HG02852 (cell line): Measurements from ENCODE around the gene TMEM235.
A peak's percentile ranks its signal among the peaks of the same experiment; 100 is the strongest.

Experiments
- ATAC-seq: cut with Tn5 transposase; IDR thresholded peaks from one replicate; pipeline ENCODE4 v1.9.1; 2021; ENCODE audit warnings: mild to moderate bottlenecking, moderate library complexity; ENCODE audit not compliant: unreplicated experiment

Gene TMEM235

DNA sequence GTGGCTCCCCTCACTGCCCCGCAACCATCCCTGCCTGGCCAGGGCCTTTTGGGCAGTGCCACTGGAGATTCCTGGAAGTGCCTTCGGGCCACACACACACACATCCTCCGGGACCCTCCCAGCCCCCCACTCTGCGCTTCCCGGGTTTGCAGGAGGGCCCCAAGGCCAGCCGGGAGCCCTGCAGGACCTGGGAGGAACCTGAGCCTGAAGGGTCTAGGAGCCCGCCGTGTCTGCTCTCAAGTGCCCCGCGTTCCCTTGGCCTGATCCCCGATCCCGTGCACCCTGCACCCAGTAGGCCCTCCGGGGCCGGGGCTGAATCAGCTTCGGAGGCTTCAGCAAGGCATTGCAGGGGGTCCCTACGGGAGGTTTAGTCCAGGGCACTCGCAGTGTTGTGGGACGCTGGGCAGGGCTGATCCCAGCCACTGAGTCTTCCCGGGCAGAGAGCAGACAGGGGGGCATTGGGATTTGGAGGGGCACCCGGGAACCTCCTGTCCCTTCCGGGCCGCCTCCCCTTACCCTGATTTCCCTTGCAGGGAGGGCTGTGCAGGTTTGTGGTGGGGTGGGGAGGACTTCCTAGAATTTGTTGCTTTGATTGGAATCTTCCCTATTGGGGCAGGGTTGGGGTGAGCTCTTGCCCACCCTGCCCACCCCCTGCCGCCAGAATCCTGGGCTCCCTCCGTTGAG, 36.9 kb downstream of the TMEM235 start:
- no peak for ATAC-seq

DNA sequence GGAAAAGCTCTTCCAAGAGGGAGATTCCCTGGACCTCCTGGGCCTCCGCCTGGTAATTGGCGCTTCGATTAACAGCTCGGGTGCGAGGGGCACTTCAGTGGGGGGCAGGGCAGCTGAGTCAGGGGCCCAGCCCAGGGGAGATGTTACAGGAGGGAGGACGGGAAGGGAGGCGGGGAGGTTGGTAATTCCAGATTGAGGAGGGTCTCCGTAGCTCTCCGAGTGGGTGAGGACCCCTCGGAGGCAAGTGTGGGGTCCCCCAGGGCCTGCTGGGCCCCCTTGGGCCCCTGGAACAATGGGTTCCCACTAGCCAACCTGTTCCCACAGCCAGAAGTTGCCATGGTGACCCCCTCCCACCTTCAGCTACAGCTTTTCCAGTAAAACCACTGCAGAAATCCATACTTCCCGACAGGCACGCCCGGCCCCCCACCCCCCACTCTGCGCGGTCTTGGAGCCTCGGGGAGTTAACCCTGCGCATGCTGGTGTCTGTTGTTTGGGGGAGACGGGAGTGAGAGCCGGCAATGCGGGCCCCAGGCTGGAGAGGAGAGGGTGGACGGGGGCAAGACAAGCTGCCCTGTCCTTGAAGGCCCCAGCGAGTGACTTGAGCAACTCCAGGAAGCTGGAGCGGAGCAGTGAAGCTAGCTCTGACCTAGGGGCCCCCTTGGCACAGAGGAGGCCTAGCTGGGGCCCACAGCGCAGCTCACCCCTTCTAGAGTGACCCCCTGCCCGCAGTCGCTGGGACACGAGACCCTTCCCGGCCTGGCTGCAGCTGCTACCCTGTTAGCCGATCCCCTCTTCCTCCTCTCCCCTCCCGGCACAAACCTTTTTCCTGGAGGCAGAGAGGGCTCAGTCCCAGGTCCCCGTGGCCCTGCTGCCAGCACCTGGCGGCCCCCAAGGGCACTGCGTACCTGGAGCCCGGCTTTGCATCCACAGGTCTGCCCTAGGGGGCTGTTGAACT, 37.8 kb downstream of the TMEM235 start:
- ATAC-seq: no peak

DNA sequence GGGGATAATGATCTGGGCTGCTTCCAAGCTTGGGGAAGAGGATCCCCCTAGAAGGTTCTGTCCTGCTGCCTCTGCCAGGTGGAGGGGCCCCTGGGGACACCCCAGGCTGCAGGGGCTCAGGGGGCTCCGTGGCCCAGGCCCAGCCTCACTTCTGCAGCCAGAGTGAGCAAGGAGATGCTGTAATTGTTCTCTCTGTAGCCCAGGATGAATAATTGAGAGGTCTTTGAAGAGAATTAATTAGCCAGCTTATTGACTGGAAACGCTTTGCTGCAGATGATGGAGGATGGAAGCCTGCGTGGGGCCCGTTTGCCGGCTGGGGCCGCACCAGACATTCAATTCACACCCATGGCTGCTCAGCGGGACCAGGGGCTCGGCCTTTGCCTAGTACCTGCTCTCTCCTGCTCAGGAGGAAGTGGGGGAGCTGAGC, 38.5 kb downstream of the TMEM235 start:
- no peak for ATAC-seq

DNA sequence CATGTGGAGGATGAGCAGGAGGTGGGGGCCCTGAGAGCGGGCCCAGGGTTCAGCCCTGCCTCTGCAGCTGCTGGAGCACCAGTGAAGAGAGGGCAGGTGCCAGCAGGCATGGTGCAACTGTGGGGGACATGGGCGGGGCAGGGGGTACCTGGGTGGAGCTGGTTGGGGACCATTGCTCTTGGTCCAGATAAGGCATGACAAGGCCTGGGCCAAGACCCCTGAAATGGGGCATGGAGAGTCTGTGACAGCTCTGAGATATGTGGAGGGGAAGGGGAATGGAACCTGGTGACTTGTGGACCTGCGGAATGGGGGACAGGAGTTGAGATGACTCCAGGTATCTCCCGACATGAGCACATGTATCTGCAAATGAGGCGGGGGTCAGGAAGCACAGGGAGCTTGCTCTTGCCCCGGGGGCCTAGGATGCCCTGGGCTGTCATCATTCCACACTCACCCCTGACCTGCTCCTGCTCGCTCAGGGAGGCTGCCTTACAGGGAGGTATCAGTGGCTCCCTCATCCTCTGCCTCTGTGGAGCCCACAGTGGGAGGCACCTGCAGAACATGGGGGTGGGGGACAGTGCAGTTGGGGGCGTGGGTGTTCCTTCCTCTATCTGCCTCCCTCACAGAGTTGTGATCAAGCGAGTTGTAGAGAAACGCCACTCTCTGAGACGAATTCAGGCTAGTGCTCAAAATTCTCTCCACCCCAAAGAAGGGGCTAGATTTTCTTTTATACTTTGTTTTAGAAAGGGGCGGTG, 40.2 kb downstream of the TMEM235 start:
- ATAC-seq: no peak

DNA sequence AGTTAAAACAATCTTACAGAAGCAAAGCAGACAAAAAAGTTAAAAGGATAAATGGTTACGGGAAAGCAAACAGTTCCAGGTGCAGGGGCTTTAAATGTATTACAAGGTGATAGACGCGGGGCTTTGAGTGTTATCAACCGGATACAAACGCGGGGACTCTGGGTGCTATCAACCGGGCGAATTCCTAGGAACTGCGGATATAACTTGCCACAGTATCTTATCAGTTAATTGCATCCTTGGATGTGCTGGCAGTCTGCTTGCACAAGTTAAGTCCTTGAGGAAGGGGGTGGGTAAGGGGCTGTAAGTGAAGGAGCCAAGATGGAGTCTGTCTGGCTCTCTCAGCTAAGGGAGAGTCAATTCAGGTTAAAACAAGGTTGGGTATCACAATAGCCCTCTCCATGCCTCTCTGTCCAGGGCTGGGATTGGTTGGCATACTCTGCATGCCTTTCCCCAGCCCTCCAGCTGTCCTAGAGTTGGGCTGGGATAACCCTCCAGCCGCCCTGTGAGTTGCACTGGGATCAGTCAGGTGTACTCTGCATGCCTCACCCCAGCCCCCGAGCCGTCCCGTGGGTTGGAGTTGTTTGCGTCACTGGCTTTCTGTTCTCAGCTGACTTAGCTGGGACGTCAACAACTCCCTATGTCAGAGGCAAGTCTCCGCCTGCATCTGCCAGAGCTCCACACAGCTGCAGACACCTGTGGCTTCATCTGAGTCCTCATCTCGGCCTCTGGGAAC, 40.9 kb downstream of the TMEM235 start:
- ATAC-seq: no peak

DNA sequence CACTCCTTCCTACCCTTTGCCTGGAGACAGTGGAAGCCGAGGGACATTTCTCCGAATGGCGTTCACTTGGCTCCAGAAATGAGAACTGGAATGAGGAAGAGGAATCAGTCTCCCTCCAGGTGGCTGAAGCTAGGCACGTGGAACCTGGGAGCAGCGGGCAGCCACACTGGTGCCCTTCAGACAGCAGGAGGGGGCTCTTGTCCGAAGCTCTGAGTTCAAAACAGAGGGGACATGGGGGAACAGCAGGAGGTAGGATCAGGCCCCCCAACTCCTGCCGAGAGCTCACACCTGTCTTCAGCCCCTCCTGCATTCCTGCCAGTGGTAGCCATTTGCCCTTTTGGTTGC, 41.5 kb downstream of the TMEM235 start:
- ATAC-seq: no peak

DNA sequence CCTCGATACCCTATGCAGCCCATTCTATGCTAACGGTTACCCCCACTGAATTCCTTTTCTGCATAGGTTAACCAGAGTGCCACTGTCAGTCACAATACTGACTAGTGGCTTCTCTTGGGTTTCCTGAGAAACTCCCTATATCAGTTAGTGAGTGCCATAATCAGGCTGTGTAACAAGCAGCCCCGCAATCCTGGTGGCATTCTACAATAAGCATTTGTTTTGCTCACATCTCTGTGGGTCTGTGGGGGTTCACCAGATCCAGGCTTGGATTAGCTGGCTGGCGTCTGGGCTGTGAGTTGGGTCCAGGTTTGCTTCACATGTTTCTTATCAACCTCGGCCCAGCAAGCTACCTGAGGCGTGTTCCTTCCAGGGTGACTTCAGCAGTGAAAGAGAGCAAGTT, 42.4 kb downstream of the TMEM235 start:
- ATAC-seq: no peak

DNA sequence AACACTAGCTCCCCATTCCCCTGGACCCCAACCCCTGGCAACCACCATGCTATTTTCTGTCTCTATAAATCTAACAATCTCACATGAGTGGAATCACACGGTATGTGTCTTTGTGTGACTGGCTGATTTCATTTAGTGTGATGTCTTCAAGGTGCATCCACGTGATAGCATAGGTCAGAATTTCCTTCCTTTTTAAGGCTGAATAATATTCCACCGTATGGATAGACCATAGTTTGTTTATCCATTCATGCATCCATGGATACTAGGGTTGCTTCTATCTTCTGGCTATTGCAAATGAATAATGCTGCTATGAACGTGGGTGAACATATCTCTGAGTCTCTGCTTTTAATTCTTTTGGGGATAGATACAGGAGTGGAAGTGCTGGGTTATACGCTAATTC, 43.9 kb downstream of the TMEM235 start:
- no peak for ATAC-seq

DNA sequence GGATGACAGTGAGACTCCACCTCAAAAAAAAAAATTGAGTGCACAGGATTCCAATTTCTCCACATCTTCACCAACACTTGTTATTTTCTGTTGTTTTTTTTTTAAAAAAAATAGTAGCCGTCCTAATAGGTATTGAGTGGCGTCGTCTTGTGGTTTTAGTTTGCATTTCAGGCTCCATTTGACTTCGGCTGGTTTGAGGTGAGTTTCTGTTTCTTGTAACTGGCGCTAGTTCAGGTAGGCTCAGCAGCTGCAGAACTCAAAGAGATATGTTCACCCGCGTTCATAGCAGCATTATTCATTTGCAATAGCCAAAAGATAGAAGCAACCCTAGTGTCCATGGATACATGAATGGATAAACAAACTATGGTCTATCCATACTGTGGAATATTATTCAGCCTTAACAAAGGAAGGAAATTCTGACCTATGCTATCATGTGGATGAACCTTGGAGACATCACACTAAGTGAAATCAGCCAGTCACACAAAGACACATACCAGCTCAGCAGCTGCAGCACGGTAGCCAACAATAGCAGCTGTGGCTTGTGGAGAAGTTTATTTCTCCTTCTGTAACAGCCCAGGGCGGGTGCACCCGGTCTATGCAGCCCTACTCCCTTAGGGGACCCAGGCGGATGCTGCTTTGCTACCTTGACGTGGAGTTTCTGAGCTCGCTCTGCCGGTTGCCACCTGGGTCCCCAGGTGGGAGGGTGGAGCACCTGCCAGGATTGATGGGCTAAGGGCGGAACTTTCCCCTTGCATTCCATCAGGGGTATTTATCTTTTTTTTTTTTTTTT, 44.9 kb downstream of the TMEM235 start:
- ATAC-seq: peak; percentile 60

DNA sequence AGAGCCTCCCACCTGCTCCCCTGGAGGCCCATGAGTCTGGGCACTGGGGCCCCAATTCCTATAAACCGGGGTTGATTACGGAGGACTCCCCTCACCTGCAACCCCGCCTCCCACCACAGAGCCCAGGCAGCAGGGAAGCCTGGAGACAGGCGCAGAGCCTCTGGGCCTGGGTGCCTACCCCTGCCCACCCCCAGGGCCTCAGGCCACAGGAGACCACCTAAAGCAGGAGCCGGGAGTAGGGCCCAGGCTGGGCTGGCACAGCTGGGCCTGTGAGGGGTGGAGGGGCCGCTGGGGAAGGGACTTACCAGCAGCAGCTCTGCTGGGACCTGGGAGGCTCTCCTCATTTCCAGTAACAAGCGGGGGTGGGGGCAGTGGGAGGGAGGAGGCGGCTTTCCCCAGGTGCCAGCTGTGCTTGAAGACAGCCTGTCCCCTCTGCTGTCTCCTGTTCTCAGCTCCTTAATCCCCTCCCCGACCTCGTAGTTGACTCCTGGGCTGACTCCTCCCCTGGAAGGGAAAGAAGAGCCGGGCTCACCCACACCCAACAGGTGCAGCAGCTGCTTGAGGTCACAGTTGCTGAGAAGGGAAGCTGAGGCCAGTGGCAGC, 46.8 kb downstream of the TMEM235 start:
- ATAC-seq: no peak

DNA sequence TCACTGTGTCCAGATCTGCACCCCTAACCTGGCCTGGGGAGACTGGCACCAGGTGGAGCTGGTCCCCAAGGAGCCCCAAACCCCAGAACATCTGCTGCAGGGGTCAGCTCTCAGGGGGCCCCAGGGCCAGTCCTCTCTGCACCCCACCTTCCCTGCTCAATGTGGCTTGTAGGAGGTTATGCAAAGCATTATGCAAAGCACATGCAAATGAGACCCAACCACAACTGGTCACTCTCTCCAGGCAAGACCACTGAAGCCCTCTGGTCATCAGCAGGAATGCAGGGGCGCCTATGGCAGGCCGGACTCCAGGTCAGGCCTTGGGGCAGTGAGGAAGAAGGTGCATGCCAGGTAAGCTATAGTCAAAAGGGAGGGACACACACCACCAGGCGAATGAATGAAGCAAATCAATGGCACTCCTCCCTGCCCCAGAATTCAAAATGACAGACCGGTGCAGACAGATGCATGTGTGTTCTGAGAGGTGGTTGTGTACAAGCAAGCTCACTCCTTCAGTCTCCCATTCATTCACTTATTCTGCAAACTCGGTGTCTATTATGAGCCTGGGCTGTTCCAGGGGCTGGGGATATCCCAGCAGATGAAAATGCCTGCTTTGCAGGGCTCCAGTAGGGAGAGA, 48.0 kb downstream of the TMEM235 start:
- no peak for ATAC-seq

DNA sequence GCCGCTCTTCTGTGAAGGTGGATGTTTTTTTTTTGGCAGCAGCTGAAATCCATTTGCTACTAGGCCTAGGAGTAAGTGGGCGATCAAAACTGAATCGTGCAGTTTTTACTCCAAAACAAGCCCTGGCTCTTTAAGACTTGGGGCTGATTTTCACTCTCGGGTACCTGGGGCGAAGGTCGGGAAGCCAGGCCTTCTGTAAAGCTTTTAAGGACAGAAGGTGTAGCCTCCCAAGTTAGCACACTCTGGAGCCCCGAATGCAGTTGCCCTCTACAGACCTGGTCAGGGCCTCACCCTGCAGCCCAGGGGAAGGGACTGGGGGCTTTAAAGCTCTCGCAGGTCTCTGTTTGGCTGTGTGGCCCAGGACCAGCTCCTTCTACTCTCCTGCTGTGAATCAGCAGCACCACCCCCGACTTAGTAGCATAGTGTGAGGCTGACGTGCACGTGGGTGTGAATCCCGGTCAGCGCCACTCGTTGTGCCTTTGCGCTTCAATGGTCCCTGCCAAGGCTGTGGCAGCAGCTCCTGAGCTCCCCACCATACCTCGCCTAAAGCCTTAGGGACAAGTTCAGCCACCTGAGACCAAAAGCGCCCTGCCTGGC, 49.9 kb downstream of the TMEM235 start:
- no peak for ATAC-seq

DNA sequence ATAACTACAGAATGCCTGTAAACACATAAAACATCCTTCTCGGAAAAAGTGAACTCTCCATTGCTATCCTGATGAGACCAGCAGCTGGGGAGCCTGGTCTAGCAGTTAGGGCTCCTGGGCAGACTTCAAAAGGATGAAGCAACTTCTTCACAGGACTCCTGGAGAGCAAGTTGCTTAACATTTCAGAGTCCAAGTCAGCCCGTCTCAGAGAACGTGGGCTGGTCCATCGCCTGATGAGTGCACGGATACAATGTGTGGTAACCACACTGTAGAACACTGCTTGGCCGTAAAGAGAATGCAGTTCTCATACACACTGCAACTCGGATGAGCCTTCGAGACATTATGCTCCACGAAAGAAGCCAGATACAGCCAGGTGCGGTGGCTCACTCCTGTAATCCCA, 52.7 kb downstream of the TMEM235 start:
- no peak for ATAC-seq

DNA sequence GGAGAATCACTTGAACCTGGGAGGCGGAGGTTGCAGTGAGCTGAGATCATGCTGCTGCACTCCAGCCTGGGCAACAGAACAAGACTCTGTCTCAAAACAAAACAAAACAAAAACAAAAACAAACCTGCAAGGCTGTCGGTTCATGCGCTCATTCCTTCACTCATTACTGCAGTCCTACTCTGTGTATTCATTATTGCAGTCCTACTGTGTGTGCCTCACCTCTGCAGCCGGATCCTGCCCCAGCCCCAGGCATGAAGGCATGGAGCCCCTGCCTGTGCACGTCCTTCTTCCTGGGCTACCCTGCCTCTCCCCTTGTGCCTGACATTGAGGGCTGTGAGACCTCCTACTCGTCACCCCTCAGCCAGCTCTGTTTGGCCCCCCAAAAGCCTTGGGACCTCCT, 57.6 kb downstream of the TMEM235 start:
- ATAC-seq: no peak

DNA sequence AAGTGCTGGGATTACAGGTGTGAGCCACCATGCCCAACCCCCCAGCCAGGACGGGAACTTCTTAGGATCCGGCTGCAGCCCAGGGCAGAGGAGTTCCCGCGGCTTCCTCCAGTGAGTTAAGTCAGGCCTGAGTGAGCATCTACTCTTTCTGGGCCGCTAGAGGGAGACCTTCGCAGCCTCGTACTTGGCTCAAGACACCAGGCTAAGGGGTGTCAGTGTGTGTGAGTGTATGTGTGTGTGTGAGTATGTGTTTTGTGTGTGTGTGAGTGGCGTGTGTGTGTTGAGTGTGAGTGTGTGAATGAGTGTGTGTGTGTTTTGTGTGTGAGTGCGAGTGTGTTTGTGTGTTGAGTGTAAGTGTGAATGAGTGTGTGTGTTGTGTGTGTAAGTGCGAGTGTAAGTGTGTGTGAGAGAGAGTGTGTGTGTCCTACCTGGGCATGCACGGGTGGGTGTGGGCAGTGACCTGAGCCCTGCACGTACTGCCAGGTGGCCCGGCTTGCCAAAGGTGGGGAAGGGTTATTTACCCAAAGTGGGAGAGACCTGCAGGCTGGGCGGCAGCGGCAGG, 58.5 kb downstream of the TMEM235 start:
- no peak for ATAC-seq
